ENCODE measurements around the gene CSE1L.
"Not testable (repeated sequence)": the region's sequence is repeated elsewhere in the genome, so short reads cannot be mapped to it uniquely, and the experiment has no call there.

Gene CSE1L

GRCh38 chr20:49039854-49040253 lies 6.3 kb upstream of the CSE1L start:
- H3K36me3 Mint-ChIP-seq (ENCODE audit: low read depth) = peaks cover 13% of the 10 kb centered on the region
- no peaks in the 10 kb centered on the region for H3K27me3 Mint-ChIP-seq
- peaks cover 25% of the 10 kb centered on the region for H3K4me1 Mint-ChIP-seq (ENCODE audit: low read depth)
- H3K9me3 Mint-ChIP-seq = no peaks in the 10 kb centered on the region
- no peak overlapping the region for H3K27ac Mint-ChIP-seq
- H3K4me3 Mint-ChIP-seq = no peak overlapping the region

GRCh38 chr20:49043000-49043399 lies 3.1 kb upstream of the CSE1L start:
- Mint-ChIP-seq H3K36me3 (ENCODE audit: low read depth) (peaks cover 17% of the 10 kb centered on the region), H3K27me3 (no peaks in the 10 kb centered on the region), H3K4me3 (no peak overlapping the region), H3K9me3 (no peaks in the 10 kb centered on the region), H3K27ac (no peak overlapping the region), H3K4me1 (ENCODE audit: low read depth) (peaks cover 31% of the 10 kb centered on the region)

GRCh38 chr20:49045440-49046086 lies 549 bp upstream of the CSE1L start:
- no peaks in the 10 kb centered on the region for H3K9me3 Mint-ChIP-seq
- H3K27ac Mint-ChIP-seq = peak overlapping the region; percentile 100
- H3K36me3 Mint-ChIP-seq (ENCODE audit: low read depth) = peaks cover 30% of the 10 kb centered on the region
- peak overlapping the region; percentile 99 for H3K4me3 Mint-ChIP-seq
- H3K4me1 Mint-ChIP-seq (ENCODE audit: low read depth) = peaks cover 32% of the 10 kb centered on the region
- no peaks in the 10 kb centered on the region for H3K27me3 Mint-ChIP-seq

GRCh38 chr20:49052334-49052733 lies 6.2 kb downstream of the CSE1L start:
- Mint-ChIP-seq H3K9me3 (no peaks in the 10 kb centered on the region), H3K4me1 (ENCODE audit: low read depth) (peaks cover 75% of the 10 kb centered on the region)

GRCh38 chr20:49054056-49054643 lies 8.0 kb downstream of the CSE1L start:
- H3K36me3 Mint-ChIP-seq (ENCODE audit: low read depth) = peaks cover 60% of the 10 kb centered on the region
- no peaks in the 10 kb centered on the region for H3K9me3 Mint-ChIP-seq
- no peak overlapping the region for H3K27ac Mint-ChIP-seq
- H3K4me1 Mint-ChIP-seq (ENCODE audit: low read depth) = peaks cover 62% of the 10 kb centered on the region
- H3K27me3 Mint-ChIP-seq = no peaks in the 10 kb centered on the region
- H3K4me3 Mint-ChIP-seq = no peak overlapping the region

More at GRCh38 chr20:49052334-49052733, 6.2 kb downstream of the CSE1L start:
- no peak overlapping the region for H3K27ac Mint-ChIP-seq
- H3K36me3 Mint-ChIP-seq (ENCODE audit: low read depth) = peaks cover 65% of the 10 kb centered on the region
- H3K27me3 Mint-ChIP-seq = no peaks in the 10 kb centered on the region
- peak overlapping the region; percentile 0 for H3K4me3 Mint-ChIP-seq

GRCh38 chr20:49063279-49063678 lies 17.2 kb downstream of the CSE1L start:
- Mint-ChIP-seq H3K27ac (no peak overlapping the region), H3K4me3 (no peak overlapping the region), H3K27me3 (no peaks in the 10 kb centered on the region), H3K4me1 (ENCODE audit: low read depth) (no peaks in the 10 kb centered on the region), H3K36me3 (ENCODE audit: low read depth) (peaks cover 67% of the 10 kb centered on the region), H3K9me3 (no peaks in the 10 kb centered on the region)

- Mint-ChIP-seq H3K27ac (peak overlapping the region; percentile 36), H3K36me3 (ENCODE audit: low read depth) (peaks cover 65% of the 10 kb centered on the region), H3K27me3 (no peaks in the 10 kb centered on the region), H3K9me3 (no peaks in the 10 kb centered on the region), H3K4me3 (no peak overlapping the region), H3K4me1 (ENCODE audit: low read depth) (no peaks in the 10 kb centered on the region)
Observed at GRCh38 chr20:49074521-49074920, 28.4 kb downstream of the CSE1L start.

GRCh38 chr20:49078310-49078709 lies 32.2 kb downstream of the CSE1L start:
- H3K36me3 Mint-ChIP-seq (ENCODE audit: low read depth) = peaks cover 61% of the 10 kb centered on the region
- H3K4me3 Mint-ChIP-seq = no peak overlapping the region
- no peaks in the 10 kb centered on the region for H3K27me3 Mint-ChIP-seq
- H3K9me3 Mint-ChIP-seq = no peaks in the 10 kb centered on the region
- no peaks in the 10 kb centered on the region for H3K4me1 Mint-ChIP-seq (ENCODE audit: low read depth)
- no peak overlapping the region for H3K27ac Mint-ChIP-seq

GRCh38 chr20:49082295-49082694 lies 36.2 kb downstream of the CSE1L start:
- not testable (repeated sequence) for H3K4me3 Mint-ChIP-seq; H3K27me3 Mint-ChIP-seq; H3K27ac Mint-ChIP-seq; H3K4me1 Mint-ChIP-seq (ENCODE audit: low read depth); H3K9me3 Mint-ChIP-seq
- peaks cover 66% of the 10 kb centered on the region for H3K36me3 Mint-ChIP-seq (ENCODE audit: low read depth)

GRCh38 chr20:49091104-49091503 lies 45.0 kb downstream of the CSE1L start:
- no peak overlapping the region for H3K27ac Mint-ChIP-seq
- H3K4me3 Mint-ChIP-seq = no peak overlapping the region
- no peaks in the 10 kb centered on the region for H3K9me3 Mint-ChIP-seq
- no peaks in the 10 kb centered on the region for H3K27me3 Mint-ChIP-seq
- H3K36me3 Mint-ChIP-seq (ENCODE audit: low read depth) = peaks cover 95% of the 10 kb centered on the region
- no peaks in the 10 kb centered on the region for H3K4me1 Mint-ChIP-seq (ENCODE audit: low read depth)

- no peaks in the 10 kb centered on the region for H3K9me3 Mint-ChIP-seq
- H3K27ac Mint-ChIP-seq = no peak overlapping the region
- no peak overlapping the region for H3K4me3 Mint-ChIP-seq
- peaks cover 95% of the 10 kb centered on the region for H3K36me3 Mint-ChIP-seq (ENCODE audit: low read depth)
- no peaks in the 10 kb centered on the region for H3K27me3 Mint-ChIP-seq
- H3K4me1 Mint-ChIP-seq (ENCODE audit: low read depth) = no peaks in the 10 kb centered on the region
Observed at GRCh38 chr20:49091762-49092161, 45.6 kb downstream of the CSE1L start.

- Mint-ChIP-seq H3K27ac (no peak overlapping the region), H3K27me3 (no peaks in the 10 kb centered on the region), H3K4me1 (ENCODE audit: low read depth) (peaks cover 14% of the 10 kb centered on the region), H3K4me3 (no peak overlapping the region), H3K9me3 (no peaks in the 10 kb centered on the region), H3K36me3 (ENCODE audit: low read depth) (peaks cover 88% of the 10 kb centered on the region)
Observed at GRCh38 chr20:49096203-49096730, 50.2 kb downstream of the CSE1L start.

GRCh38 chr20:49097159-49097558 lies 51.0 kb downstream of the CSE1L start:
- H3K9me3 Mint-ChIP-seq = no peaks in the 10 kb centered on the region
- no peak overlapping the region for H3K27ac Mint-ChIP-seq
- no peak overlapping the region for H3K4me3 Mint-ChIP-seq
- H3K4me1 Mint-ChIP-seq (ENCODE audit: low read depth) = peaks cover 16% of the 10 kb centered on the region
- H3K36me3 Mint-ChIP-seq (ENCODE audit: low read depth) = peaks cover 88% of the 10 kb centered on the region
- no peaks in the 10 kb centered on the region for H3K27me3 Mint-ChIP-seq

GRCh38 chr20:49098136-49098535 lies 52.0 kb downstream of the CSE1L start:
- Mint-ChIP-seq H3K4me3 (no peak overlapping the region), H3K36me3 (ENCODE audit: low read depth) (peaks cover 88% of the 10 kb centered on the region), H3K9me3 (no peaks in the 10 kb centered on the region), H3K4me1 (ENCODE audit: low read depth) (peaks cover 16% of the 10 kb centered on the region), H3K27me3 (no peaks in the 10 kb centered on the region), H3K27ac (no peak overlapping the region)

- Mint-ChIP-seq H3K4me3 (no peak overlapping the region), H3K9me3 (no peaks in the 10 kb centered on the region), H3K4me1 (ENCODE audit: low read depth) (peaks cover 16% of the 10 kb centered on the region), H3K36me3 (ENCODE audit: low read depth) (peaks cover 88% of the 10 kb centered on the region), H3K27me3 (no peaks in the 10 kb centered on the region), H3K27ac (no peak overlapping the region)
Observed at GRCh38 chr20:49099011-49099410, 52.9 kb downstream of the CSE1L start.

GRCh38 chr20:49100292-49100691 lies 54.2 kb downstream of the CSE1L start:
- not testable (repeated sequence) for H3K27me3 Mint-ChIP-seq, H3K27ac Mint-ChIP-seq, H3K4me3 Mint-ChIP-seq, H3K9me3 Mint-ChIP-seq
- H3K36me3 Mint-ChIP-seq (ENCODE audit: low read depth) = peaks cover 83% of the 10 kb centered on the region
- peaks cover 16% of the 10 kb centered on the region for H3K4me1 Mint-ChIP-seq (ENCODE audit: low read depth)

Data from stimulated activated naive CD8-positive, alpha-beta T cell treated with anti-CD3 and anti-CD28 coated beads, Interleukin-15, Interleukin-2, amounts not matched to agents 100 ng/mL and 50 ng/mL, for 24 hours (primary cell).